PC-9 (cell line): ENCODE results near the gene STBD1. TPM values are rescaled to one million over a fixed set of nuclear protein-coding genes. Genes with fewer than 3 reads are reported as not detected.
"Not testable (repeated sequence)": the region's sequence is repeated elsewhere in the genome, so short reads cannot be mapped to it uniquely, and the experiment has no call there.

Experiments
- BruUV-seq: library from RNA; stranded (reverse); fragments of 400-500 nt; replicated peaks from 2 replicates; lab custom pipeline; 2021; lab: Mats Ljungman, UMichigan
- CTCF ChIA-PET: fragments of 300-600 bp; sonication (Branson Sonifier 250); formaldehyde crosslinking; loops from one replicate; lab custom pipeline; 2022; ENCODE audit warnings: antibody characterized with exemption; lab: Charles Lee
- POLR2A ChIA-PET: fragments of 300-600 bp; sonication (Branson Sonifier 250); formaldehyde crosslinking; loops from one replicate; lab custom pipeline; 2022; ENCODE audit warnings: antibody characterized with exemption; ENCODE audit not compliant: unreplicated experiment; lab: Charles Lee
- DNase-seq, 2 experiments: peaks; one replicate each; pipeline versions ENCODE4 v3.0.0 to v3.0.0-alpha.2; 2015 to 2022; ENCODE audit warnings: mixed read lengths in 1 of 2
- H2AFZ ChIP-seq: fragments of 200-600 bp; sonication (generic); 2 replicates; pipeline ENCODE4 v1.8.1; 2017; ENCODE audit warnings: antibody characterized with exemption
- H3F3A ChIP-seq: fragments of 200-600 bp; sonication (generic); 2 replicates; pipeline ENCODE4 v1.8.1; 2017; ENCODE audit warnings: antibody characterized with exemption, mild to moderate bottlenecking, low read depth; ENCODE audit not compliant: insufficient read depth
- H3K27ac ChIP-seq: fragments of 200-600 bp; sonication (generic); 2 replicates; pipeline ENCODE4 v1.6.1; 2016; ENCODE audit warnings: mixed run types
- H3K27me3 ChIP-seq: fragments of 200-600 bp; sonication (generic); 2 replicates; pipeline ENCODE4 v1.6.1; 2016; ENCODE audit warnings: low read depth, mixed run types; ENCODE audit not compliant: insufficient read depth
- H3K36me3 ChIP-seq: fragments of 200-600 bp; sonication (generic); 2 replicates; pipeline ENCODE4 v1.6.1; 2016; ENCODE audit warnings: low read depth, mixed run types
- H3K4me1 ChIP-seq: fragments of 200-600 bp; sonication (generic); replicated peaks from 2 replicates; pipeline ENCODE4 v1.6.1; 2016; ENCODE audit warnings: mixed run types; ENCODE audit not compliant: insufficient read depth
- H3K4me2 ChIP-seq: fragments of 200-600 bp; sonication (generic); 2 replicates; pipeline ENCODE4 v1.6.1; 2017; ENCODE audit warnings: mixed run types
- H3K4me3 ChIP-seq: fragments of 200-600 bp; sonication (generic); 2 replicates; pipeline ENCODE4 v1.6.1; 2016; ENCODE audit warnings: mixed run types
- H3K79me2 ChIP-seq: fragments of 200-600 bp; sonication (generic); 2 replicates; pipeline ENCODE4 v1.6.1; 2017; ENCODE audit warnings: low read depth, mixed run types
- H3K9me2 ChIP-seq: fragments of 200-600 bp; sonication (generic); 2 replicates; pipeline ENCODE4 v1.8.1; 2017; ENCODE audit warnings: mild to moderate bottlenecking; ENCODE audit not compliant: insufficient read depth
- H3K9me3 ChIP-seq: fragments of 200-600 bp; sonication (generic); 2 replicates; pipeline ENCODE4 v1.8.1; 2016; ENCODE audit warnings: low read depth; ENCODE audit not compliant: insufficient read depth
- H4K20me1 ChIP-seq: fragments of 200-600 bp; sonication (generic); 2 replicates; pipeline ENCODE4 v1.8.1; 2017; ENCODE audit not compliant: insufficient read depth
- CTCF ChIP-seq: fragments of 200-600 bp; sonication (generic); conservative IDR thresholded peaks from 2 replicates; pipeline ENCODE4 v1.6.1; 2017; ENCODE audit warnings: mixed run types, antibody characterized with exemption, mild to moderate bottlenecking, moderate library complexity
- EZH2 ChIP-seq: fragments of 200-600 bp; sonication (generic); IDR thresholded peaks from 2 replicates; pipeline ENCODE4 v1.8.0; 2017; ENCODE audit warnings: antibody characterized with exemption, low read depth
- intact Hi-C: fragments of 100-400 bp; cut with micrococcal nuclease; formaldehyde crosslinking; loops from one replicate; pipeline ENCODE4 v1.10.0; 2022; ENCODE audit not compliant: unreplicated experiment
- total RNA-seq: library from RNA; stranded (reverse); gene quantifications from 2 replicates; pipeline ENCODE4 v1.2.3, GENCODE V29; 2021

The STBD1 gene
- total RNA-seq, 1 experiment from 2014 or later = 1.8 TPM

DNA sequence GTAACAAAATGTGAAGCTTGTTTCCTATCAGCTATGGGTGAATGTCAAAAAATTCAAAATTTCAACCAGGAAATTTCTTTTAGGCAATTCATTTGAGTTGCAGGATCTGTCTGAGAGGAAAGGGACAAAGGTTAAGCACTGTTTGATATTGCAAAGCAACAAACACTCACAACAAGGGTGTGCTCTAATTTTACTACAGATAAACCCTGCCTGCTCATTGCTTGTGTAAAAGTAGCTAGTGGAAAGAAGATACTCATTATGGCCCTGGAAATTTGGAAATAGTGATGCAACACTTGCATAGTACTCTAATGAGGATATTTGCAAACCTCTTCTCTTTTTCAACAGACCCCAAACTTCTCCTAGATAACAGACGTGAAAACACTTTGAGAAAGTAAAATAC, 27.9 kb upstream of the STBD1 start:
- CTCF ChIA-PET = no interaction called here

GRCh38 chr4:76279462-76279861, 27.1 kb upstream of the STBD1 start:
- Histone ChIP-seq H3K4me2 (no peak overlapping the region), H3K36me3 (no peaks in the 10 kb centered on the region), H4K20me1 (no peaks in the 10 kb centered on the region), H3K79me2 (no peaks in the 10 kb centered on the region), H3K27ac (no peak overlapping the region), H3K4me1 (no peaks in the 10 kb centered on the region), H3F3A (no peaks in the 10 kb centered on the region), H3K4me3 (no peak overlapping the region), H3K27me3 (no peaks in the 10 kb centered on the region), H3K9me2 (no peaks in the 10 kb centered on the region), H2AFZ (no peak overlapping the region), H3K9me3 (no peaks in the 10 kb centered on the region)
- intact Hi-C loops = no loop called here
- ChIA-PET CTCF (no interaction called here), POLR2A (interaction anchor here (0.5 kb wide), 1 partner anchor 131 kb away, joined by 5 read pairs; no protein-coding TSS in a partner anchor)
- BruUV-seq = no TSS peak
- DNase-seq = no peak
- TF ChIP-seq CTCF (no peak), EZH2 (no peak)

More for the DNA sequence above, 27.9 kb upstream of the STBD1 start:
- TF ChIP-seq CTCF (no peak), EZH2 (no peak)
- Histone ChIP-seq H3K4me2 (no peak overlapping the region), H3K9me2 (no peaks in the 10 kb centered on the region), H3K4me3 (no peak overlapping the region), H2AFZ (no peak overlapping the region), H4K20me1 (no peaks in the 10 kb centered on the region), H3K9me3 (no peaks in the 10 kb centered on the region), H3K4me1 (no peaks in the 10 kb centered on the region), H3K27ac (no peak overlapping the region), H3K79me2 (no peaks in the 10 kb centered on the region), H3K36me3 (no peaks in the 10 kb centered on the region), H3F3A (no peaks in the 10 kb centered on the region), H3K27me3 (no peaks in the 10 kb centered on the region)
- DNase-seq = no peak
- intact Hi-C loops = no loop called here
- no TSS peak for BruUV-seq
- POLR2A ChIA-PET = interaction anchor here (0.6 kb wide), 1 partner anchor 30 kb away, joined by 3 read pairs; no protein-coding TSS in a partner anchor

GRCh38 chr4:76280488-76281441, 25.8 kb upstream of the STBD1 start:
- H3K27me3 ChIP-seq = no peaks in the 10 kb centered on the region
- intact Hi-C loops = no loop called here
- no peaks in the 10 kb centered on the region for H3K79me2 ChIP-seq
- H3K4me2 ChIP-seq = no peak overlapping the region
- H2AFZ ChIP-seq = no peak overlapping the region
- ChIA-PET POLR2A (interaction anchor here (0.6 kb wide), 1 partner anchor 290 kb away, joined by 6 read pairs; the partner anchor contains the start of gene SDAD1), CTCF (no interaction called here)
- H3K9me2 ChIP-seq = no peaks in the 10 kb centered on the region
- H3F3A ChIP-seq = no peaks in the 10 kb centered on the region
- no peak overlapping the region for H3K27ac ChIP-seq
- no peaks in the 10 kb centered on the region for H3K9me3 ChIP-seq
- H3K4me1 ChIP-seq = no peaks in the 10 kb centered on the region
- no peaks in the 10 kb centered on the region for H3K36me3 ChIP-seq
- no peak for DNase-seq
- no peaks in the 10 kb centered on the region for H4K20me1 ChIP-seq
- no peak overlapping the region for H3K4me3 ChIP-seq
- BruUV-seq = no TSS peak
- no peak for TF ChIP-seq CTCF
- no peak for TF ChIP-seq EZH2

GRCh38 chr4:76281594-76281993, 24.9 kb upstream of the STBD1 start:
- DNase-seq, BruUV-seq, POLR2A ChIA-PET, H3K36me3 ChIP-seq, H3K4me3 ChIP-seq, H2AFZ ChIP-seq, H3K79me2 ChIP-seq, H3K27ac ChIP-seq, H4K20me1 ChIP-seq, H3K27me3 ChIP-seq, H3K9me3 ChIP-seq, CTCF ChIA-PET, H3K9me2 ChIP-seq, H3K4me1 ChIP-seq, H3K4me2 ChIP-seq, intact Hi-C loops, H3F3A ChIP-seq: not testable (repeated sequence)
